Measurements from ENCODE around the gene BMX. TPM values are rescaled to one million over a fixed set of nuclear protein-coding genes. Genes with fewer than 3 reads are reported as not detected.
A peak's percentile ranks its signal among the peaks of the same experiment; 100 is the strongest.

BMX gene
- total and polyA plus RNA-seq, 9 of the 15 experiments (the other 6 are each of a cell fraction or from before 2014, with no cell fraction given), result 0.45 to 4.2 (median 1.8) TPM

- no peak for TF ChIP-seq HNRNPH1 (optimal IDR thresholded peaks at IDR 0.05; ENCODE audit: low read depth, low read length)
- 0 out of 6 replicates have a peak, but pooled peaks of 1 of the 3 experiments have one; percentile 13 for TF ChIP-seq CTCF (IDR thresholded peaks at IDR 0.05 in 2 of 3, conservative IDR thresholded peaks at IDR 0.05 in 1 of 3; ENCODE audit: insufficient read depth in 2 of 3, low read depth in 1 of 3, low read length in 3 of 3)
- 0 out of 2 replicates have a peak, but pooled peaks have one; percentile 70 for TF ChIP-seq ARID3A (IDR thresholded peaks at IDR 0.05; ENCODE audit: borderline replicate concordance, low read depth, low read length)
- no peak for TF ChIP-seq ZNF41 (CRISPR knock-in tag; conservative IDR thresholded peaks at IDR 0.05)
- no peak for TF ChIP-seq HMGXB4 (CRISPR knock-in tag; IDR thresholded peaks at IDR 0.05)
- TF ChIP-seq SRF (CRISPR knock-in tag; IDR thresholded peaks at IDR 0.05), result no peak
- TF ChIP-seq RAD21 (CRISPR knock-in tag; conservative IDR thresholded peaks at IDR 0.05 in 1 of 2, IDR thresholded peaks at IDR 0.05 in 1 of 2), result no peak; a peak in 1 of 4 replicates
- TF ChIP-seq ZNF316 (IDR thresholded peaks at IDR 0.05), result no peak
- 0 out of 2 replicates have a peak, but pooled peaks have one; percentile 47 for TF ChIP-seq ZBTB40 (IDR thresholded peaks at IDR 0.05)
- no peak for TF ChIP-seq ZBTB40 (CRISPR knock-in tag; IDR thresholded peaks at IDR 0.05)
- TF ChIP-seq KLF6 (CRISPR knock-in tag; IDR thresholded peaks at IDR 0.05; ENCODE audit: borderline replicate concordance), result 0 out of 2 replicates have a peak, but pooled peaks have one; percentile 21
- no peak for TF ChIP-seq PHTF2 (CRISPR knock-in tag; IDR thresholded peaks at IDR 0.05)
- no peak for TF ChIP-seq YBX1 (IDR thresholded peaks at IDR 0.05)
- TF ChIP-seq ARID2 (IDR thresholded peaks at IDR 0.05), result no peak
These were observed 15.3 kb downstream of the BMX start (continued) for GRCh38 chrX:15515931-15516330.
